A549 (cell line): ENCODE results near the gene OPTN.

Experiments used
- CEBPB ChIP-seq, 2 experiments: fragments of >200 bp in 1 of 2; sonication (Bioruptor Twin) in 1 of 2; formaldehyde crosslinking in 1 of 2; IDR thresholded peaks; 2 replicates each; pipeline ENCODE4 v1.6.1; 2012 to 2016
- POLR2AphosphoS2 ChIP-seq: conservative IDR thresholded peaks from 2 replicates; pipeline ENCODE4 v1.6.1; 2012; ENCODE audit warnings: low read length, improper control_type of control experiment, inconsistent platforms
- RAD21 ChIP-seq, 2 experiments: fragments of >200 bp in 1 of 2; sonication (Bioruptor Twin) in 1 of 2; formaldehyde crosslinking in 1 of 2; IDR thresholded peaks in 1 of 2; conservative IDR thresholded peaks in 1 of 2; 2 replicates in 1 of 2; 3 replicates in 1 of 2; pipeline ENCODE4 v1.6.1; 2012 to 2018; ENCODE audit warnings: inconsistent platforms in 1 of 2

DNA sequence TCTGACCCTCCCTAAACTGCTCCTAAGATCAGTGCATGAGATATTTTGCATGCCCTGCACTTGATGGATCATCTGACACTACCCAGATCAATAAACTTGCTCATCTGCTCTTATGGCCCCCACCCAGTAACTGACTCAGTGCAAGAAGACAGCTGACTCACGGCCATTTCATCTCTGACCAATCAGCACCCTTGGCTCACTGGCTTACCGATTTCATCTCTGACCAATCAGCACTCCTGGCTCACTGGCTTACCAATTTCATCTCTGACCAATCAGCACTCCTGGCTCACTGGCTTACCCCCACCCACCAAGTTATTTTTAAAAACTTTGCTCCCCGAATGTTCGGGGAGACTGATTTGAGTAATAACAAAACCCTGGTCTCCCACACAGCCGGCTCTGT, 37.2 kb upstream of the OPTN start:
- TF ChIP-seq CEBPB (IDR thresholded peaks at IDR 0.05) (no peak), POLR2AphosphoS2 (no peak), RAD21 (conservative IDR thresholded peaks at IDR 0.05 in 1 of 2, IDR thresholded peaks at IDR 0.05 in 1 of 2) (no peak)
